BE2C (cell line): Measurements from ENCODE around the gene CRYBA1.

Experiments
- DNase-seq: peaks from one replicate; pipeline ENCODE4 v3.0.0-alpha.2; 2020
- H3K27me3 ChIP-seq: fragments of 250-450 bp; sonication (Bioruptor Pico); 2 replicates; pipeline ENCODE4 v1.5.1; 2020; ENCODE audit warnings: mild to moderate bottlenecking
- H3K36me3 ChIP-seq: fragments of 250-450 bp; sonication (Bioruptor Pico); 2 replicates; pipeline ENCODE4 v1.5.1; 2020; ENCODE audit warnings: mild to moderate bottlenecking
- H3K4me1 ChIP-seq: fragments of 250-450 bp; sonication (Bioruptor Pico); 2 replicates; pipeline ENCODE4 v1.5.1; 2020
- H3K4me3 ChIP-seq: 2 replicates; pipeline ENCODE4 v1.5.1; 2011; ENCODE audit warnings: low read depth, low read length
- H3K9me3 ChIP-seq: fragments of 250-450 bp; sonication (Bioruptor Pico); 2 replicates; pipeline ENCODE4 v1.5.1; 2020
- CTCF ChIP-seq: IDR thresholded peaks from 2 replicates; pipeline ENCODE4 v1.5.1; 2012; ENCODE audit warnings: mild to moderate bottlenecking, low read depth, low read length

CRYBA1 gene

GRCh38 chr17:29235904-29236303, 10.8 kb upstream of the CRYBA1 start:
- Histone ChIP-seq H3K9me3 (no peaks in the 10 kb centered on the region), H3K4me1 (no peaks in the 10 kb centered on the region), H3K27me3 (no peaks in the 10 kb centered on the region), H3K36me3 (no peaks in the 10 kb centered on the region), H3K4me3 (no peak overlapping the region)
- no peak for DNase-seq
- TF ChIP-seq CTCF: no peak

- no peaks in the 10 kb centered on the region for H3K27me3 ChIP-seq
- no peak for DNase-seq
- no peaks in the 10 kb centered on the region for H3K36me3 ChIP-seq
- no peak for TF ChIP-seq CTCF
- no peaks in the 10 kb centered on the region for H3K4me1 ChIP-seq
- H3K9me3 ChIP-seq: no peaks in the 10 kb centered on the region
- no peak overlapping the region for H3K4me3 ChIP-seq
Measured at GRCh38 chr17:29237476-29238132, 9.1 kb upstream of the CRYBA1 start.

- Histone ChIP-seq H3K9me3 (no peaks in the 10 kb centered on the region), H3K4me1 (no peaks in the 10 kb centered on the region), H3K27me3 (no peaks in the 10 kb centered on the region), H3K36me3 (no peaks in the 10 kb centered on the region), H3K4me3 (no peak overlapping the region)
- no peak for TF ChIP-seq CTCF
- DNase-seq: no peak
Measured at GRCh38 chr17:29238133-29238850, 8.4 kb upstream of the CRYBA1 start.

- no peak for TF ChIP-seq CTCF
- H3K36me3 ChIP-seq: no peaks in the 10 kb centered on the region
Measured at GRCh38 chr17:29240477-29240876, 6.2 kb upstream of the CRYBA1 start.

GRCh38 chr17:29240968-29241963, 5.4 kb upstream of the CRYBA1 start:
- H3K27me3 ChIP-seq: no peaks in the 10 kb centered on the region
- H3K36me3 ChIP-seq: no peaks in the 10 kb centered on the region
- no peaks in the 10 kb centered on the region for H3K9me3 ChIP-seq
- TF ChIP-seq CTCF: no peak
- no peak overlapping the region for H3K4me3 ChIP-seq
- peak; percentile 21 for DNase-seq
- H3K4me1 ChIP-seq: no peaks in the 10 kb centered on the region

More at GRCh38 chr17:29240477-29240876, 6.2 kb upstream of the CRYBA1 start:
- Histone ChIP-seq H3K27me3 (no peaks in the 10 kb centered on the region), H3K9me3 (no peaks in the 10 kb centered on the region), H3K4me1 (no peaks in the 10 kb centered on the region), H3K4me3 (no peak overlapping the region)
- DNase-seq: no peak
